WTC11 (cell line): ENCODE measurements around the gene ST3GAL5. TPM values are rescaled to one million over a fixed set of nuclear protein-coding genes. Genes with fewer than 3 reads are reported as not detected.

Experiments
- ATAC-seq: fragments of 200-7000 bp; cut with Tn5 transposase; 2 replicates; pipeline ENCODE4 v1.10.0; 2021; ENCODE audit warnings: mild to moderate bottlenecking, moderate library complexity
- CTCF ChIA-PET: fragments of 300-600 bp; sonication (Branson Sonifier 250); formaldehyde crosslinking; loops from one replicate; lab custom pipeline; 2021; ENCODE audit warnings: antibody characterized with exemption; lab: Charles Lee
- POLR2A ChIA-PET: fragments of 350-600 bp; sonication (Branson Sonifier 250); formaldehyde crosslinking; loops from one replicate; lab custom pipeline; 2021; ENCODE audit warnings: antibody characterized with exemption; lab: Charles Lee
- DNase-seq: peaks from one replicate; pipeline ENCODE4 v3.0.0; 2021; ENCODE audit warnings: low spot score
- H3K27ac Mint-ChIP-seq: 2 replicates; pipeline ENCODE4 v1.8.0; 2021; ENCODE audit warnings: mixed read lengths
- H3K27me3 Mint-ChIP-seq: 2 replicates; pipeline ENCODE4 v1.8.0; 2021; ENCODE audit warnings: low read depth, mild to moderate bottlenecking, moderate library complexity, mixed read lengths
- H3K36me3 Mint-ChIP-seq: 2 replicates; pipeline ENCODE4 v1.8.0; 2021; ENCODE audit warnings: mixed read lengths
- H3K4me1 Mint-ChIP-seq: 2 replicates; pipeline ENCODE4 v1.8.0; 2022; ENCODE audit warnings: mixed read lengths
- H3K4me3 Mint-ChIP-seq: 2 replicates; pipeline ENCODE4 v1.8.0; 2021; ENCODE audit warnings: mild to moderate bottlenecking, moderate library complexity, mixed read lengths
- H3K9me3 Mint-ChIP-seq: 2 replicates; pipeline ENCODE4 v1.8.0; 2021; ENCODE audit warnings: mixed read lengths
- AR ChIP-seq: fragments of 250-450 bp; sonication (Bioruptor Pico); IDR thresholded peaks from 2 replicates; pipeline ENCODE4 v1.9.0; 2021; ENCODE audit warnings: mild to moderate bottlenecking
- ARID4B ChIP-seq: sonication (generic); formaldehyde crosslinking; IDR thresholded peaks from 2 replicates; pipeline ENCODE4 v1.8.0; 2023; ENCODE audit warnings: missing genetic modification reagents, mild to moderate bottlenecking, borderline replicate concordance
- CREB1 ChIP-seq: sonication (generic); formaldehyde crosslinking; IDR thresholded peaks from 2 replicates; pipeline ENCODE4 v1.8.0; 2023; ENCODE audit warnings: mild to moderate bottlenecking, missing genetic modification reagents
- FOXP4 ChIP-seq: sonication (generic); formaldehyde crosslinking; IDR thresholded peaks from 2 replicates; pipeline ENCODE4 v1.8.0; 2022; ENCODE audit warnings: mild to moderate bottlenecking, missing genetic modification reagents
- GABPB1 ChIP-seq: sonication (generic); formaldehyde crosslinking; IDR thresholded peaks from 2 replicates; pipeline ENCODE4 v1.8.1; 2023; ENCODE audit warnings: mild to moderate bottlenecking, missing genetic modification reagents
- GRHL2 ChIP-seq: fragments of 250-450 bp; sonication (Bioruptor Pico); IDR thresholded peaks from 2 replicates; pipeline ENCODE4 v1.8.0; 2022; ENCODE audit warnings: mild to moderate bottlenecking, moderate library complexity; ENCODE audit not compliant: insufficient replicate concordance, severe bottlenecking
- GTF2I ChIP-seq: fragments of 250-450 bp; sonication (Bioruptor Pico); conservative IDR thresholded peaks from 2 replicates; pipeline ENCODE4 v1.4.0; 2021; ENCODE audit warnings: mild to moderate bottlenecking
- MLX ChIP-seq: sonication (generic); formaldehyde crosslinking; IDR thresholded peaks from 2 replicates; pipeline ENCODE4 v1.8.1; 2023; ENCODE audit warnings: mild to moderate bottlenecking, missing genetic modification reagents, moderate library complexity
- NR1H2 ChIP-seq: sonication (generic); formaldehyde crosslinking; IDR thresholded peaks from 2 replicates; pipeline ENCODE4 v1.9.0; 2021; ENCODE audit warnings: mild to moderate bottlenecking, moderate library complexity, missing genetic modification reagents
- NR2C2 ChIP-seq: sonication (generic); formaldehyde crosslinking; IDR thresholded peaks from 2 replicates; pipeline ENCODE4 v1.8.0; 2022; ENCODE audit warnings: mild to moderate bottlenecking, missing genetic modification reagents
- NR3C1 ChIP-seq: sonication (generic); formaldehyde crosslinking; conservative IDR thresholded peaks from 2 replicates; pipeline ENCODE4 v1.8.1; 2023; ENCODE audit warnings: low read depth, mild to moderate bottlenecking, missing genetic modification reagents
- ZSCAN18 ChIP-seq: fragments of 250-450 bp; sonication (Bioruptor Pico); IDR thresholded peaks from 2 replicates; pipeline ENCODE4 v2.1.2; 2022; ENCODE audit warnings: mild to moderate bottlenecking, moderate library complexity
- total RNA-seq: library from RNA; stranded (reverse); gene quantifications from 3 replicates; pipeline ENCODE4 v1.2.3, GENCODE V29; 2021

Gene ST3GAL5
- total RNA-seq, 1 experiment from 2014 or later: 5.9 TPM

GRCh38 chr2:85914922-85915321, 26.1 kb upstream of the ST3GAL5 start:
- TF ChIP-seq MLX (CRISPR knock-in tag) (no peak), NR3C1 (CRISPR knock-in tag) (no peak), ARID4B (CRISPR knock-in tag) (no peak), FOXP4 (CRISPR knock-in tag) (no peak)
- no peak overlapping the region for H3K4me3 Mint-ChIP-seq
- DNase-seq (no peak), ATAC-seq (no peak)
- no peaks in the 10 kb centered on the region; the same call in 1 of the 2 replicates for H3K27me3 Mint-ChIP-seq
- H3K9me3 Mint-ChIP-seq: no peaks in the 10 kb centered on the region
- POLR2A ChIA-PET: no interaction called here
- no peaks in the 10 kb centered on the region for H3K4me1 Mint-ChIP-seq
- CTCF ChIA-PET: no interaction called here
- H3K27ac Mint-ChIP-seq: no peak overlapping the region
- no peaks in the 10 kb centered on the region for H3K36me3 Mint-ChIP-seq

- ATAC-seq (no peak), DNase-seq (no peak)
- H3K4me1 Mint-ChIP-seq: no peaks in the 10 kb centered on the region
- no peak overlapping the region for H3K27ac Mint-ChIP-seq
- no peaks in the 10 kb centered on the region for H3K9me3 Mint-ChIP-seq
- H3K36me3 Mint-ChIP-seq: no peaks in the 10 kb centered on the region
- CTCF ChIA-PET: interaction anchor here (1.0 kb wide), 1 partner anchor 87 kb away, joined by 4 read pairs; no protein-coding TSS in a partner anchor
- no peaks in the 10 kb centered on the region; the same call in 1 of the 2 replicates for H3K27me3 Mint-ChIP-seq
- TF ChIP-seq ZSCAN18 (CRISPR knock-in tag): no peak
- TF ChIP-seq GABPB1 (CRISPR knock-in tag): peak; percentile 59; the same call in 1 of the 2 replicates
- TF ChIP-seq GRHL2 (CRISPR knock-in tag): no peak
- TF ChIP-seq NR1H2: no peak
- no peak for TF ChIP-seq GTF2I
- TF ChIP-seq CREB1 (CRISPR knock-in tag): no peak
- TF ChIP-seq NR2C2: no peak
- TF ChIP-seq AR: no peak
- TF ChIP-seq, all 79 proteins: peak for 1
- POLR2A ChIA-PET: no interaction called here
- no peak overlapping the region for H3K4me3 Mint-ChIP-seq
Measured at GRCh38 chr2:85913884-85914881, 25.4 kb upstream of the ST3GAL5 start.
